Endometrium (tissue), 2 donors: ENCODE measurements around the gene CBFB.
"Not testable (repeated sequence)": the region's sequence is repeated elsewhere in the genome, so short reads cannot be mapped to it uniquely, and the experiment has no call there.

Experiments used
- FAIRE-seq: peaks from 2 replicates; lab custom pipeline; 2012; peaks lifted over from hg19 to GRCh38; lab: Jason Lieb, UNC
- donor health status: control.
- donor health status: control.

CBFB gene

GRCh38 chr16:67098599-67098998 is 69.7 kb downstream of the CBFB start:
- no peak for FAIRE-seq

DNA sequence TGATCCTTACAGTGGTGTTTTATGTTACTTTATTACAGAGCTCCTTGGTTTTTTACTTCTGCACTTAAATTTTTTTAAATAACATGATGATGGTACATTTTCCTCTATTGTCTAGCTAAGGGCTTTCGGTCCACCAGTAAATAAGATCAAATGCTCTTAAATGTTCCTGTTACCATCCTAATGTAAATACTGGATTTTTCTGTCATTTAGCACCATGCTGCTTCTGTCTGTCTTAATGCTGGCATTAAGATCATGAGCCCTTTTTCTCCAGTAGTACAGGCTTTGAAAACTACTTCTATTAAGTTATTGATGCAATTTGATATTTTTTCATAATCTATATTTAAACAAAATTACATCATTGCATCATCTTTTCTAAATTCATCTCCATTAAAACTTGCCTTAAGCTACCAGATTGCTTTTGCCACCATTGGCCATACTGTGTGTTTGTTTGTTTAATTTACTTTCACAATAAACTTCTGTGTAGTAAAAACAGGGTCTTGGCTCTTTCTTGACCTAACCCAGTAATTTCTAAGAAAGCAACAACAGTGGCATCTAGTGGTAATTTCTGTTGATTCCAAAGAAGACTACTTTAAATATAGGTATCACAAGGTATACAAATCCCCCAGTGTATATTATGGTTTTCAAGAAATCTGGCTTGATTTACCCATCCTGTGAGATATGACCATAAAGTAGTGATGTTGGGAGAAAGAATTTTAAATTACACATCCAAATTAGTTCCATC is 71.8 kb downstream of the CBFB start:
- FAIRE-seq = no peak

DNA sequence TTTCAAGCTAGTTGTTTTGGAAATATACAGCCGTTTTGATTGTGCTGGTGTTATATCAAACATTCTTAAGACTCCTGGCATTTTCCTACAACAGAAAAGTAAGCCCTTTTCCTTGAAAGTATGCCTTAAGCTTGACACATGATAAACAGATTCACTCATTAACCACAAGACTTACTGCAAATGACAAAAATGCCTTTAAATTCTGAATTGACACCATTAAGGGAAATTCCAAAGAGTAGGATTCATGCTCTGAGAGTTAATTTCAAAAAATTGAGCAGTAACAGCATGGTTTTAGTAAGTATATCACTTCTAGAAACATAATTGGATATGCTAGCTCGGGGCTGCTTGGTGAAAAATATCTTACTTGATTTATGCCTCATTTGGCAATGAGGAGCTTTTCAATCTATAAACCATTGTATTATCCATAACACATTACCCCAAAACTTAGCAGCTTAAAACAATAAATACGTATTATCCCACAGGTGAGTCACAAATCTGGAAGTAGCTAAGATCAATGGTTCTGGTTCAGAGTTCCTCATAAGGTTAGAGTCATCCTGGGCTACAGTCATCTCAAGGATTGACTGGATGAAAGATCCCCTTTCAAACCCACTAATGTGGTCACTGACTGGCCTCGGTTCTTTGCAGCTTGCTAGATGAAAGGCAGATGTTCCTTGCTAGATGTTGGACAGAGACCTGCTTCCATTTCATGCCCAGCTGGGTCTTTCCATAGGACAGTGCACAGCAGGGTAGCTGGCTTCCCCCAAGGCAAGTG is 72.5 kb downstream of the CBFB start:
- FAIRE-seq = no peak

DNA sequence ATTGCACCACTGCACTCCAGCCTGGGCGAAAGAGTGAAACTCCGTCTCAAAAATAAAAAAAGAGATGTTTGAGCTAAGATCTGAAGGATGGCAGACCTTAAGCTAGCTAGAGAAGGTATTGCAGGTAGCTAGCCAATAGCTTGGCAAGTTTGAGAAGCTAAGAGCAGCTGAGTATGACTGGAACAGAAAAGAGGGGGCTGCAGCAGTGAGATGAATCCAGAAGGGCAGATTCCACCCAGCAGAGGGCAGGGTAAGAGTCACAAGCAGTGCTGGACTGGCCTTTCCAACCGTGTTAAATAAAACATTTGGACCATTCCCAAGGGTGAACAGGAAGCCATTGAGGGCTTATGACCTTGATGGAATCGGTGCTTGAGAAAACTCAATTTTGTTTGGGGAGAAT is 75.1 kb downstream of the CBFB start:
- FAIRE-seq = no peak

GRCh38 chr16:67104845-67105244 is 75.9 kb downstream of the CBFB start:
- FAIRE-seq = no peak

DNA sequence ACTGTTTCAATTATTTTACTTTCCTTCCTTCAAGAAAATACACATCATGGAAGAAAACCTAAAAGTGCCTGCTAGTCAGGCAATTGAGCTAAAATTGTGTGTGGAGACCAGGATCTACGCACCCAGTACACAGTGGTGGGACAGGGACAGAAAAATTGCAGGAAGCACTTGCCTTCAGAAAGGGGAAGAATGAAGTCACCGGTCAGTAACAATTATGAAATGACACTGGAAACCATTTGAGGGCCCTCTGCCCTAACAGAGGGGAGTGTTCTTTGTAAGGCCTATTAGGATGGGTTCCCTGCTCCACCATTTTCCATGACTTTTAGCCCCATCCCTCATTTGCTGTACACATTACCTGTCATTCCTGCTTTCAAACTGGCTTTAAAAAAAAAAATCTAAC is 76.3 kb downstream of the CBFB start:
- no peak for FAIRE-seq

DNA sequence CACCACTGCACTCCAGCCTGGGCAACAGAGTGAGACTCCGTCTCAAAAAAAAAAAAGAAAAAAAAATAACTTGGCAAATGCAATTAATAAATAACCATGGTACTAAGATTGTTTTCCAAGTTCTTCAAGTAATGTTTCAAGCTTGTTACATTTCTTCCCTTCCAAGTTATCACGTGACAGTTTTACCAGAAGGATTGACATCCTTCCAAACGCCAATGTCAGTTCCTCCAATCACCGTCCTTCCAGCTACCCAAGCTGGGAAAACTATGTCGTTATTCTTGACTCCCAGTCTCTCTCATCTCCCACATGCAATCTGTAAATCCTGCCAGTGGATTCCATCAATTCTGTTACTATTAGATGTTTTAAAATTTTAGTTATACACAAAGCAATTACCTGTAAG is 76.9 kb downstream of the CBFB start:
- no peak for FAIRE-seq

GRCh38 chr16:67108489-67108888 is 79.5 kb downstream of the CBFB start:
- FAIRE-seq = no peak

GRCh38 chr16:67108931-67109406 is 80.0 kb downstream of the CBFB start:
- no peak for FAIRE-seq

DNA sequence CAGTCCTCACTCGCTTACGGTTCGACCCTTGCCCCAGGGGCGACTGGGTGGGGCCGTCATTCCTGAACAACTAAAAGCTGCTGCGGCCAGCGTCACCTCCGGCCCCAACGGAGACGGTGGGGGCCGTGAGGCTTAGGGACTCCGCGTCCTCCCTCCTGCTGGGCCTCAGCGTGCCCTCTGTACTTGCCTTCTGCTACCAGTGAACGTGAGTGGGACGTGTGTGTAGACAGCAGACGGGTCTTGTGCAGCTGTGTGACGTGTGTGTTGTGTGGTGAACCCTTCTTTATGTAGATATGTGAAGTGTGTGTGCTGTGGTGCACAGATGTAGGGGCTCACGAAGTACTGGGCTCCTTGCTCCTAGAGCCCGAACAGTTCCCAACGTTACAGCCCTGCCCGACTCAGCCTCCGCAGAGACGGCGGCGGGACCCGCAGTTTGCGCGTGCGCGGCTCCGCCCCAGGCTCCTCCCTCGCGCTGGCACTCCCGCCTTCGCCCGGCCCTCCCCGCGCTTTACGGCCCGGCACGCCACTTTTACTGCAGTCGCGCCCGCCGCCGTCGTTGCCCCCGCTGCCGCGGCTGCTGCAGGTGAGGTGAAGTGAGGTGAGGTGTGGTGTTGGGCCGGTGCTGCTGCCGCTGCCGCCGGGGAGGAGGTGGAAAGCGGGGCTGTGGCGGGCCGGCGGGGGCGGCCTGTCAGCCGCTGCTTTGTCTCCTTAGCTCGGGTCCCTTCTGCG is 80.6 kb downstream of the CBFB start, which contains the start of gene PHAF1:
TSS of gene PHAF1 (plus strand) at position 535 of the 729 bp plus-strand sequence. CDS start 235 bp downstream, outside the sequence.
- no peak for FAIRE-seq

DNA sequence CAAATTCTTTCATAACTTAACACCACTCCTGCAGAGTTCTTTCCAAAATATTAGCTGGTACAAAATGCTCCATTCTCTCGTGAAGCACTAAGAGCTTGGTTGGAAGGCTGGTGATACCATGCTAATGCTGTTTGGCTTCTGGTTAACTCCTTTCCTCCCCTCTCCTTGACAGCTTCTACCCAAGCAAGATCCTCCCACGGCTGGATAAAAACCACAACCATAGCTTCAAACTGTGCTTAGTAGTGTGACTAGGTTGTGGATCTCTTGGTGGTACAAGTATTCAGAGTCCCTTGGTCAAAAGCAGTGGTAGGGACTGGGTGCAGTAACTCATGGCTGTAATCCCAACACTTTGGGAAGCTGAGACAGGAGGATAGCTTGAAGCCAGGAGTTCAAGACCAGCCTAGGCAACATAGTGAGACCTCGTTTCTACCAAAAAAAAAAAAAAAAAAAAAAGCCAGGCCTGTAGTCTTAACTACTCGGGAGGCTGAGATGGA is 83.0 kb downstream of the CBFB start:
- no peak for FAIRE-seq

GRCh38 chr16:67112591-67113399 is 83.8 kb downstream of the CBFB start:
- FAIRE-seq = no peak

DNA sequence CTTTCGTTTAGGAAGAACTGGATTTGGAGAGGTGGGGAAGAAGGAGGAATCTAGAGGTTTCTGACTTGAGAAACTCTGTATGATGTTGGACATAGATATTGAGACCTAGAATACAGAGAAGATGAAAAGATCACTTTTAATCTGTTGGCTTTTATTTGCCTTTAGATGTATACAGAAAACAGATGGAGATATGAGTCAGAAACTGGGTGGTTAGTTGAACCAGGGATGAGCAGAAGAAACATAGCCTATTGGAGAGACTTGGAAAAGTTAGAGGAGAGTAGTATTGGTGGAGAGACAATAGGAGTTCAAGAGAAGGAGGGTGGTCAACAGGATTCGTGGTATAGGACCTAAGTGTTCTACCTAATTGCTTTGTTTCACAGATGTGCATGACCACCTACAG is 85.8 kb downstream of the CBFB start:
- no peak for FAIRE-seq

- FAIRE-seq = no peak
These were observed 86.7 kb downstream of the CBFB start for GRCh38 chr16:67115639-67116038.

GRCh38 chr16:67116388-67117311 is 87.7 kb downstream of the CBFB start:
- no peak for FAIRE-seq

DNA sequence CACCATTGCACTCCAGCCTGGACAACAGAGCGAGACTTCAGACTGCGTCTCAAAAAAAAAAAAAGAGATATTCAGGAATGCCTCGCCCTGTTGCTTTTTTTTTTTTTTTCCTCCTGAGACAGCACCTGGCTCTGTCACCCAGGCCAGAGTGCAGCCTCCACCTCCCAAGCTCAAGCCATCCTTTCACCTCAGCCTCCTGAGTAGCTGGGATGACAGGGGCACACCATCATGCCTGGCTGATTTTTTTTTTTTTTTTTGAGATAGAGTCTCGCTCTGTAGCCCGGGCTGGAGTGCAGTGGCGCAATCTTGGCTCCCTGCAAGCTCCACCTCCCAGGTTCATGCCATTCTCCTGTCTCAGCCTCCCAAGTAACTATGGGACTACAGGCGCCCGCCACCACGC is 88.8 kb downstream of the CBFB start:
- FAIRE-seq = no peak

DNA sequence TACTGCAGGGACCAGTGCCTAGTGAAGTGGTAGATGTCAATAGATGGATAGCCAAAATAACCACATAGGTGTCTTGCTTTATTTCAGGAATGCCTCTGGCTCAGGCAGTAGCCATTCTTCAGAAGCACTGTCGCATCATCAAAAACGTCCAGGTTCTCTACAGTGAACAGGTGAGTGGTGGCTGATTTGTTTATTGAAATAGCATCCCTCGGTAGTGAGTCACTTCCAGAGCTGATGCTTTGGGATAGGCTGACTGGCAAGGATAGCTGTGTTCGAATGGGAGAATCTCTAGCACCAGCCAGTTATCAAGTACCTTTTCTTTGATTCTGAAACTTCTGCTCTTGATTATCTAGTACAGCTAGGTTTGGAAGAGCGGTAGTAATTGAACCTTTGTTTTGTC is 91.1 kb downstream of the CBFB start:
- no peak for FAIRE-seq

DNA sequence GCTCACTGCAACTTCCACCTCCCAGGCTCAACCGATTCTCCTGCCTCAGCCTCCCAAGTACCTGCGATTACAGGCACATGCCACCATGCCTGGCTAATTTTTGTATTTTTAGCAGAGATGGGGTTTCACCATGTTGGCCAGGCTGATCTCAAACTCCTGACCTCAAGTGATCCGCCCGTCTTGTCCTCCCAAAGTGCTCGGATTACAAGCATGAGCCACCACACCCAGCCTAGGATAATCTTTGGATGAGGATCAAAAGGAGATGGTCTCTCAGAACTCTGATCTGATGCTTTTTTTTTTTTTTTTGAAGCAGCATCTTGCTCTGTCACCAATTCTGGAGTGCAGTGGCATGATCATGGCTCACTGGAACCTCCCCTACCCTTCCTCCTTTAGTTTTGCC is 93.8 kb downstream of the CBFB start:
- FAIRE-seq = not testable (repeated sequence)

GRCh38 chr16:67128417-67128816 is 99.5 kb downstream of the CBFB start:
- FAIRE-seq = no peak

DNA sequence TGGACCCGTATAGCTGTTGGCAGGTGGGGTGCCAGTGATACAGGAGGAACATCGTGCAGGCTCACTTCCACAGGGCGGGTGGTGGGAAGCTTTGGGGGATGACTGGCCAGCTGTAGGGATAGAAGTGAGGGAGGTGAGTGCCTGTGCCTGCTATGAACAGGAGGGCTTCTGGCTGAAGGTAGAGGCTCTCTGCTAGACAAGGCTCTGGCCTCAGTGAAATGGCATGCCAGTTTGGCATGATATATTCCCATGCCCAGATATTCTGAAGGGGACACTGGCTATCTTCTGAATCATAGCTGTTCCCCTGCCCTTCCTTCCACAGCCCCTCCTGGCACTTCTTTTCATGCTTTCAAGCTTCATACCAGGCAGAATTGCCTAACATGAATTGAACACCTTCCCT is 99.9 kb downstream of the CBFB start:
- no peak for FAIRE-seq

DNA sequence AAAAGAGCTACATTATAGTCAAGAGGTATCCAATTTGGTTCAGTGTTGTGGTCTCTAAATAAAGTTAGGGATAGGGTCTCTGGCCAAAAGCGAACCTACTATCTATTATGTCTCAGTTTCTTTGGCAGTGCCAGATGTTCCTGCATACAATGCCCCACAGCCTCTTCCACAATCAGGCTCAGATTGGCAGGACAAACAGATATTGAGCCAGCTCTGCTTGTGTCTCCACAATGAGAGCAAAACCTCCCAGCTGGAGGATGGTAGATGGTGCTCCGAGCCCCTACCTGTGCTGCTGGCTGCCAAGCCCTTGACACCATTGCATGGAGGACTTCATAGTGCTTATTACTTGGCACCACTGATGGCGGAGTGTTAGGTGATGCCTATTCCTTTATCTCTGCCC is 100.5 kb downstream of the CBFB start:
- no peak for FAIRE-seq
